Fibroblast of the conjunctiva (primary cell): ENCODE measurements around the gene EIF5.
A peak's percentile ranks its signal among the peaks of the same experiment; 100 is the strongest.
"Not testable (repeated sequence)": the region's sequence is repeated elsewhere in the genome, so short reads cannot be mapped to it uniquely, and the experiment has no call there.

Experiments used
- DNase-seq: peaks from one replicate; pipeline ENCODE4 v3.0.0-alpha.2; 2010; ENCODE audit warnings: low read depth

Gene EIF5

DNA sequence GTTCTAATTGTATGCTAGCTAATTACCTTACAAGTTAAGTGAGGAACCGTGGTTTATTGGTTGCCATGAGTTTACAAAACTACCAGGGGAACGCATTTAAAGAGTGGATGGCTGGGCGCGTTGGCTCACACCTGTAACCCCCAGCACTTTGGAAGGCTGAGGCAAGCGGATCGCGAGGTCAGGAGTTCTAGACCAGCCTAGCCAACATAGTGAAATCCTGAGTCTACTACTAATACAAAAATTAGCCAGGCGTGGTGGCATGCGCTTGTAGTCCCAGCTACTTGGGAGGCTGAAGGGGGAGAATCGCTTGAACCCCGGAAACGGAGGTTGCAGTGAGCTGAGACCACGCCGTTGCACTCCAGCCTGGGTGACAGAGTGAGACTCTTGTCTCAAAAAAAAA lies 2.2 kb downstream of the EIF5 start:
- DNase-seq = no peak

DNA sequence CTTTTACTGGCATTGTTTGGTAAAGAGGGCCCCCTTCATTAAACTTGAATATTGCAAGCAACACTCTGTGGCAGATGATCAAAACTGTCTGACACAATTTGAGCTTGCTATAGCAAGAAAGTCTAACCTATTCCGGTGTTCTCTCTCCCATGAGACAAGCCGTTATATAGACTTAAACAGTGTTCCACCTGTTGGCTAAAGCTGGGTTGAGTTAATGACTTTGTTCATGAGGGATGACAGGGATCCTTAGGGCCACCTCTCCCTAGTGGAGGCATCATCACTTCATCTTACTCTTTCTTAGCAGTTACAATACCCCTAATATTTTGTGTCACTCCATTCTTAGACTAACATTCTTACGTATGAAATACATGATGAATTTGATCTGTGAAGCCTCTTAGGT lies 3.8 kb downstream of the EIF5 start:
- no peak for DNase-seq

DNA sequence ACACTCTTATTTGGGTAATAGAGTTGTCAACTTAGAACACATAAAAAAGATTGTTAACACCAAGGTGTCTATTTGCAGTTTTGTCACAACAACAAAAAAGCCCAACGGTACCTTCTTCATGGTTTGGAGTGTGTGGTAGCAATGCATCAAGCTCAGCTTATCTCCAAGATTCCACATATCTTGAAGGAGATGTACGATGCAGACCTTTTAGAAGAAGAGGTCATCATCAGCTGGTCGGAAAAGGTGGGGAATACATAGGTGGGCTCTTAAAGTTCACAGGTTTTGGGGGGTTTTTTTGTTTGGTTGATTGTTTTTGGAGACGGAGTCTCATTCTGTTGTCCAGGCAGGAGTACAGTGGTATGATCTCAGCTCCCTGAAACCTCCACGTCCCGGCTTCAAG lies 5.5 kb downstream of the EIF5 start:
- no peak for DNase-seq

DNA sequence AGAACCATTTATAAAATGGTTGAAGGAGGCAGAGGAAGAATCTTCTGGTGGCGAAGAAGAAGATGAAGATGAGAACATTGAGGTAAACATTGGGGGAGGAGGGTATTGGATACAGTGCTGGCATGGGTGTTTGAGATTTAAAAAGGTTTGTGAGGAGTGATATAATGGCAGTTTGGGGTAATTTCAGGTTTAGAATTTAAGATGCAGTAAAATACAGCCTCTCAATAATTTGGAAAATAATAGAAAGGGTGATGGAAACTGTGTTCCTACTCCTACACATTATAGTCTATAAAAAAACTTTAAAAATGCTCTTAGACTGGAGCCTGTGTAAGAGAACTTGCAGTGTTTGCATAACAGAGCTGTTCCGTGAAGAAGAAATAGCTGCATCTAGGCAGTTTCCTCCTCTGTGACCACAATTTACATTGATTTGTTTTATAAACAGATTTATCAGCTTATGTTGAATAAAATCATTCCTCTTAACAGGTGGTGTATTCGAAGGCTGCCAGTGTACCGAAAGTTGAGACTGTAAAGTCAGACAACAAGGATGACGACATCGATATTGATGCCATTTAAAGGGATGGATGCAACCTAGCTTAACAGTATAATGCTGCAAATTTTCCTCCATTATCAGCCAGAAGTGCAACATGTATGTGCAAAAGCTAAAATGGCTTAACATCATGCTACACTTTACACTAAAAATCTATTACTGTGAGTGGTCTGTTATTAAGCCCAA lies 6.6 kb downstream of the EIF5 start:
- DNase-seq = no peak

DNA sequence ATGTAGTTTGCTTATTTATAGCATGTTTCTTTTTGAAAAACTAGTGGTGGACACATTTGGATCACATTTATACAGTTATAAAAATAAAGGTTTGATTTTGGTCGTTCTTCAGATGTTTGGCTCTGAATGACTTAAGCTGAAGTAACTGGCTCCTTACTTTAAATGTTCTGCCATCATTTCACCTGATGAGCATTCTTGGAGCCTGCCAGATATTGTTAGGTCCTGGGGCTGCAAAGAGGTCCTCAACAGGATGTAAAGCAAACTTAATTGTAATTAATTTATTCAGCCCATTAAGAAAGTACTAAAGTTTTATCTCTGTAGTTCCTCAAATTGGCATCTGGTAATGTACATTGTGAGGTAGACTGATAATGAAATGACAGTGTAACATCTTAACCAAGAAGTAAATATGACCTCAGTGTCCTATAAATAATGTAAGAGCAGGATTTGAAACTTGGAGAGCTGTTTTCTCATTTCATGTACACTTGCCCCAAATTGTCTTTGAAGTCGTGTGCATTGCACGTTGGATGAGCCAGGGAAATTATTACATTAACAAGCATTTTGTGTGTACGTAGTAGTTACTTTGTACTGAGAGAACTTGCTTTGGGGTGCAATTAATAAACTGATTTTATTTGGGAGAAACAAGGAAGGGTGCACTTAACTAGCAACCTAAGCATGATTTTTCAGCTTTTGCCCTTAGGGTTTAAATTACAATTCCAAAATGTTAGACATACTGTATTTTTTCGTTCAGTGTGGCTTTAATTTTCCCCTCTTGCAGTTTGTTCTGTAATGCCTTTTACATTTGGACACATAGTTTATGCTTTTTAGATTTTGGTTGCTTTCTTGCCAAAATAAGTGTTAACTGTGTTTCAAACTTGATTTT lies 7.5 kb downstream of the EIF5 start:
- no peak for DNase-seq

DNA sequence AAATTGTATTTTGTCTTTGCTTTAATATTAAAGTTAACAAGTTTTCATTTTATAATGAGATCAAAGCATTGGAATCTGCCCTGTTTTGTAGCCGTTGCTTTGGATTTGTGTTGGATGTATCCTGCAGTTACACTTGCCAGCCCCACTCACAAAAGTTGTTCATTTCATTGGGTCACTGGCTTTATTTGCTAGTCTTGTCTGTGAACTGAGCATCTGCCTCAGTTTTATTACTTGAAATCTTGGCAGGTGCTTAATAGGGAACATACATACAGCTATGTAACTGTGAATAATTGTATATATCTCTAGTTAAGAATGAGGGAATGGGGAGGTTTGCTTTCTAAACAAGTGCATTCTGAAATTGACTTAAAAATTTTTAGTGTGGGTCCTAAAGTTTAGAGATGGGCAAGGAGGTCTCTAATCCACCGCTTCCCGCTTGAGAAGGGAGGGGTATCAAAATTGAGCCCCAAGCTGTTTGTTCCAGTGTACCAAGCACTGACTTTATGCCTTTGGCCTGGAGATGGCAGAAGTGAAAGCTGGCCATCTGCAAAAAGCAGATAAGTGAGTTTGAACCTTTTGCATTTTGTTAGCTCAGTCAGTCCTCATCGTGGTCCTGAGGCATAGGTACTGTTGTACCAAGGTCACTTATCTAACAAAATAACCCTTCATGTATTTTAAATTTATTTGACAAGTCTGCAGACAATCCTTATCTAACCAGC lies 9.3 kb downstream of the EIF5 start:
- no peak for DNase-seq

DNA sequence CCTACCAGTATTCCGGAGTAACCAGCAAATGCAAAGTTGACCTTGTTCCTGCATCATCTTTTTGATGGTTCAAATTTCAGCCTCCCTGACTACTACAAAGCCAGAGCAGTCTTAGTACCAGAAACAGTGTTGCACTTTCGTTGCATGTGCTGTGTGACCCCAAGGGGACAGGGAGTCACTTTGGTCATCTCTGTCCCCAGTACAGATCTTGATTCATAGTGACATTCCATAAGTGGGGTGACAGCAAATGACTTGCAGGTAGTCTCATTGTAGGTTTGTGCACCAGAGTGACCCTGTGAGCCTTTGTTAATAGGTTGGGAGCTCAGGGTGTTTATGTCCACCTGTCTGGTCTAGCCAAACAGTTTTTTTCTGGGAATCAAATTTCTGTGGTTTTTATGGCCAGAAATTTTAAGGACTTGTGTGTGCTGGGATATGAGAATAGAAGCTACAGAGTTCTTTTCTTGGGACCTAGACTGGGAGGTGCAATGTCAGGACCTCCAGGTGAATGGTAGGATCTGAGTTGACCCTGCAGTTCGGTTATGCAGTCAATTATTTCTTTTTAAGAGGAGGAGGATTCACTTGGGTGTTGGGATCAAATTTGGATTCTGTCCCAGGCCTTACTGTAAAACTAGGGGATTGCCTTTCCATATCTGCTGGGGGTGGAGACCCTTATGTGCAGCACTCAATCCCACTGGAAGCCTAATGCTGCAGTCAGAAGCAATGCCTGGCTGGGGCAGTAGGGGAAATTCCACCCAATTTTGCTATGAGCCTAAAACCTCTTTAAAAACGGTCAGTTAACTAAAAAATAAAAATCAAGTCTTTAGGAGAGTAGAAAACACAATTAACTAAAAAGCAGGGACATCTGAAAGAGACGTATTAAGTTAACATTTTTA lies 10.1 kb downstream of the EIF5 start:
- no peak for DNase-seq

DNA sequence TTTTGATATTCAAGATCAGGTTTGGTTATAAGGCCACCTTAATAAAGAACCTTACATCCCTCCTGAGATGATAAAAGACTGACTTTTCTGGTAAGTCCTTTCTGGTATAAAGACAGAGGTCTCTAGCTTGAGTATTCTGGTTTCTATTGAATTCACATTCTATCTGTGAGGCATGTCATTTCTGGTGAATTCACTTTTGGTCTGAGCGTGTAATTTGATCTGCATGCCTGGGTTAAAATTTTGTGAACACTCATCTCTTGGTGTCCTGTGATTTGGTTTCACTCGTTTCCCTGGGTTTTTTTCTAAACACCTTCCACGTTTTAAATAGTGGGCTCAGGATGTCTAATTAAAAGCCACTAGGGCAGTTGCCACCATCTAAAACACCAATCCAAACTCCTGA lies 12.2 kb downstream of the EIF5 start:
- no peak for DNase-seq

DNA sequence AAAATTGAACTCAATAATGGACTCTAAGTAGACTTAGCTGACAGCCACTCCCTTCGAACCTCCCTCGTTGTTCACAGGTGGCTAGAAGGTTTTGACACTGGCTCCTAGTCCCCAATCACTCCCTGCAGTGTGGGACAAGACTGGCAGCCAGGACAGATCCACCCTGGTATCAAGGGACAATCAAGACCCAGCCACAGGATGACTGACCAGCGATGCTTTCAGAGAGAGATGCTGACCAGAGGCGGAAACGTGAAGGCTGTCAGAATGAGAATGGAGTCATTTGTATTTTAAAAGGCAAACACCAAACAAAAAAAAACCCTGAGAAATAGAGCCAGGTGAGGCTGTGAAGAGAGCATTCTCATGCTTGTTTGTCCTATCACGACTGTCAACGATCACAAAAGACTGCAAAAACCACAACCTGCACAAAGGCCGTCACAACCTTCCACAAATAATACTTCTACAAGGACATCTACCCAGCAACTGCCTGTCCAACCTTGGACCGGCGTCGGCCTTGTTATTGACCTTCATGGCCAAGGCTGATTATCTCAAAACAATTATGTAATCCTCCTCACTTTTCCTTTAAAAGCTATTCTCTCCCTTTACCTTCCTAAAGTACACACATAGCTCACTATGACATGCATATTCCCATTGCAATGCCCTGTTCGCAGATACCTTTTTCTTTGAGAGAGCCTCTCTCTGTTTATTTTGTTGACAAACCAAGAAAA lies 13.2 kb downstream of the EIF5 start:
- no peak for DNase-seq

DNA sequence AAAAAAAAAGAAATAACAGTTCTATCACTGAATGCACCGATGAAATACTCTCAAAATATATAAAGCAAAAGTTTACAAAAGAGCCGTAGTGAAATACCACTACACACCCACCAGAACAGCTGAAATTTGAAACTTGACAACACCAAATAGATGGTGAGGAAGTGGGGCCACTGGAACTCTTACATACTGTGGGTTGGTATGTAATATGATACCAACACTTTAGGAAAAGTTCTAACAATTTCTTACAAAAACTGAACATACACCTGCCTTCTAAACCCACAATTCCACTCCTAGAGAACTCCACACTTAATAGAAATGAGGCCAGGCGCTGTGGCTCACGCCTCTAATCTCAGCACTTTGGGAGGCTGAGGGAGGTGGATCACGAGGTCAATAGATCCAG lies 14.1 kb downstream of the EIF5 start:
- DNase-seq = no peak

DNA sequence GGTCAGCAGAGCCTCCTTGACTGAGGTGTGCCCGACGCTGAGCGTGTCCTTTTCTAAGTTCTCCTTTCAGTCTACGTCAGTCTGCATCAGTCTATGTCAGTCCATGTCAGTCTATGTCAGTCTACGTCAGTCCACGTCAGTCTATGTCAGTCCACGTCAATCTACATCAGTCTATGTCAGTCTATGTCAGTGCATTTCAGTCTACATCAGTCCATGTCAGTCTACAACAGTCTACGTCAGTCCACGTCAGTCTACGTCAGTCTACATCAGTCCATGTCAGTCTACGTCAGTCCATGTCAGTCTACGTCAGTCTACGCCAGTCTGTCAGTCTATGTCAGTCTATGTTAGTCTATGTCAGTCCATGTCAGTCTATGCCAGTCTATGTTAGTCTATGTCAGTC lies 15.9 kb downstream of the EIF5 start:
- DNase-seq = no peak

DNA sequence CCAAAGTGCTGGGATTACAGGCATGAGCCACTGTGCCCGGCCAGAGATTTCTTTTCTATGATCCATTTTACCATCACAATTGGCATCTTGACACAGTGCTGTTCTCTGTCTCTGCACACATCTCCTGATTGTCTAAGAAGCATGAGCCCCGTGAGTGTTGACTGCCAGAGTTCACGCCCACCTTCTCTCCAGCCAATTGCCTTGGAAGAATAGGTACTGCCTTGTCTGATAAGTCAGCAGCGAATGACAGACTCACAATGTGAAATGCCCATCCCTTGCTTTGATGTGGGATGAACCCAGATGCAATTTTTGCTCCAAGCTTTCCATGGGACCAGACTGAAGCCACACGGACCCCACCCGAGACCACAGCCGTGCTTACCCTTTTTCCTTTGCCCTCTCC lies 19.3 kb downstream of the EIF5 start:
- no peak for DNase-seq

DNA sequence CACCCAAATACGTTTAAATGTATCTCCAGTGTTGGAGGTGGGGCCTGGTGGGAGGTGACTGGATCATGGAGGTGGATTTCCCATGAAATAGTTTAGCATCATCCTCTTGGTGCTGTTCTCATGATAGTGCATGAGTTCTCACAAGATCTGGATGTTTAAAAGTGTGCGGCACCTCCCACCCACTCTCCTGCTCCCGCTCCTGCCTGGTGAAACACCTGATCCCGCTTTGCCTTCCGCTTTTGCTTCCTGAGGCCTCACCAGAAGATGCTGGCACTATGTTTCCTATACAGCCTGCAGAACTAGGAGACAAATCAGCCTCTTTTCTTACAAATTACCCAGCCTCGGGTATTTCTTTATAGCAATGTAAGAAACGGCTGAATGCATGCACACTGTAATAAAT lies 20.1 kb downstream of the EIF5 start:
- no peak for DNase-seq

DNA sequence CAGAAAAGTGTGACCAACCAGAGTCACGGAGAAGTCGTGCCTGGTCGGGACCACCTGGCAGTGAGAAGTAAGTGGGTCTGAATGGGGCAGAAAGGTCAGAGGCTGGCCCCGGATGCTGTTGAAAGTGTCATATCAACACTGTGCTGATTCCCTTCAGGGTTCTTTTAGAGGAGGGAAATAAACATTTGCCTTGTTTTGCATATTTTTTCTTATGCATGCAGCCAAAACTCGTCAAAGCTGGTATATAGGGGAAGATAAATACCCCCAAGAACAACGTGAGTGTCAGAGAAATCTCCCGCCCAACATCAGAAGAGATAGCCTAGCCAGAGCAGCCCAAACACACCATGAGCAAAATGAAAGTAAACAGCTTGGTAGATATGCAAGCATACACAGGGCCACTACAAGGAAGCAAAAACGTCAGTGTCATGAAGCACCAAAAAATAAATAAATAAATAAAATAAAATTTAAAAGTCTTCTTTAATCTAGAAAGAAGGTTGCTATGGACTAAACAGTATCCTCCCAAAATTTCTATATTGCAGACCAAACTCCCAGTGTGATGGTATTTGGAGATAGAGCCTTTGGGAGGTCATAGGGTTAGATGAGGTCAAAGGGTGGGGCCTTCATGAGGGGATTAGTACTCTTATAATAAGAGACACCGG lies 22.1 kb downstream of the EIF5 start:
- DNase-seq = no peak

DNA sequence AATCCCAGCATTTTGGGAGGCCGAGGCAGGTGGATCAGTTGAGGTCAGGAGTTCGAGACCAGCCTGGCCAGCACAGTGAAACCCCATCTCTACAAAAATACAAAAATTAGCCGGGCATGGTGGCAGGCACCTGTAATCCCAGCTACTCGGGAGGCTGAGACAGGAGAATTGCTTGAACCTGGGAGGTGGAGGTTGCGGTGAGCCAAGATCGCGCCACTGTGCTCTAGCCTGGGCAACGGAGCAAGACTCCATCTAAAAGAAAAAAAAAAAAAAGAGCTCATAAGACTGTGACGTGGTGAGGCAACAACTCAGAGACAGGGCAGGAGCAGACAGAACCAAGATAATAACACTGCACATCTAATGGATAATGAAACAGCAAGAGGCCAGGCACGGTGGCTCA lies 23.5 kb downstream of the EIF5 start:
- DNase-seq = not testable (repeated sequence)

DNA sequence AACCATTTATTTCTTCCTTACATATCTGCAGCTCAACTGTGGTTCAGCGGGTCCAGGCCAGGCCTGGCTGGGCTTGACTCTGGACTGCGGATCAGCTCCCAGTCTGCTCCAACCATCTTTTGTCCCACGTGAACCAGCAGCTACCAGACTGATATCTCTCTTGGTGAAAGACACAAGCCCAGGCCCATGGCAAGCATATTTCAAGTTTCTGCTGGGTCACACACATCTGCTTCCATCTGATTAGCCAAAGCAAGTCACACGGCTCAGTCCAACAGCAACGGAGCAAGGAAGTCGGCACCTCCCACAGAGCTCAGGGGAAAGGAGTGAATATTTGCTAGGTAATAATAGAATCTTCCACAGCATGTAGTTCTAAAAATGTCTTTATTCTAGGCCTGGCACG lies 26.5 kb downstream of the EIF5 start:
- no peak for DNase-seq

DNA sequence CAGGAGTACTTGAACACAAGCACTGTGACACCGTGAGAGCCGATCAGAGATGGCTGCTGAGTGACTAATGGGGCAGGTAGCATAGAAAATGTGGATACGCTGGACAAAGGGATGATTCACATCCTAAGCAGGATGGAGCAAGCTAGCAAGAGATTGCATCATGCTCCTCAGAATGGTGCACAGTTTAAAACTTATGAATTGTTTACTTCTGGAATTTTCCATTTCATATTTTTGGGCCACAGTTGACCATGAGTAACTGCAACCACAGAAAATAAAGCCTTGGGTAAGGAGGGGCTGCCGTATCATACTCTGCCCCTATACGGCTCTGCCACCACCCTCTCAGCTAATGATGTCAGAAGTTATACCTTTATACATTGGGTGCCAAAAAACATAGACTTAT lies 27.8 kb downstream of the EIF5 start:
- DNase-seq = peak; percentile 91

DNA sequence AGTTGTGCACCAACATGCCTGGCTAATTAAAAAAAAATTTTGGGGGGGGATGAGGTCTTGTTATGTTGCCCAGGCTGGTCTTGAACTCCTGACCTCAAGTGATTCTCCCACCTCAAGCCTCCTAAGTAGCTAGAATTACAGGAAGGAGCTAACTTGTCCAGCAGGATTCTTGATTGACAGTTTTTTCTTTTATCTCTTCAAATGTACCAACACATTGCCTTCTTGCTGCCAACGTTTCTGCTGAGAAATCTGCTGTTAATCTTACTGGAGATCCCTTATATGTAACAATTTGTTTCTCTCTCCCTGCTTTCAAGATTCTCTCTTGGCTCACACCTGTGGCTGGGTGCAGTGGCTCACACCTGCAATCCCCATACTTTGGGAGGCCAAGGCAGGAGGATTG lies 28.7 kb downstream of the EIF5 start:
- no peak for DNase-seq

DNA sequence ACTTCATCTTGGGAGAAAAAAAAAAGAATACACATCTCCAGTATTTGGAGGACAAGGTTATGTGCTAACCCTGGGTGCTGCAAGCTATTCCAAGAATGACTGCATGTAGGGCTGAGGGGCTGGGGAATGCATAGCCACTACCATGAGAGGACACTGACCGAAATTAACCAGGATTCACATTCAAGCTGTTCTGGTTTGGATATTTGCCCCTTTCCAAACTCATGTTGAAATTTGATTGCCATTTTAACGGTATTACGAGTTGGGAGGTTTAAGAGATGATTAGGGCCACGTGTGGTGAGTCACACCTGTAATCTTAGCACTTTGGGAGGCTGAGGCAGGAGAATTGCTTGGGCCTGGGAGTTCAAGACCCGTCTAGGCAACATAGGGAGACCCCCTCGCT lies 32.7 kb downstream of the EIF5 start:
- no peak for DNase-seq

DNA sequence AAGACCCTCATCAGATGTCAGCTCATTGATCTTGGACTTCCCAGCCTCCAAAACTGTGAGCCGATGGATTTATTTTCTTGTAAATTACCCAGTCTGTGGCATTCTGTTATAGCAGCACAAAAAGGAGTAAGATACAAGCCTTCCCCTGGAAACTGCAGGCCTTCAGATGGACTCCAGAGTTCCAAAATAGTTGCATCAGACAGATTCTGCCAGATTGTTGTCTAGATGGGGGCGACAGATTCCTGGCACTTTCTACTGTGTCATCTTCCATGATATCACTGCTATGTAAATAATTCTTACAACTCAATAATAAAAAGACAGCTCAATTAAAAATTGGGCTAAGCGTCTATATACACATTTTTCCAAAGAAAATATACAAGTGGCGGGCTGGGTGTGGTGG lies 34.0 kb downstream of the EIF5 start:
- no peak for DNase-seq

DNA sequence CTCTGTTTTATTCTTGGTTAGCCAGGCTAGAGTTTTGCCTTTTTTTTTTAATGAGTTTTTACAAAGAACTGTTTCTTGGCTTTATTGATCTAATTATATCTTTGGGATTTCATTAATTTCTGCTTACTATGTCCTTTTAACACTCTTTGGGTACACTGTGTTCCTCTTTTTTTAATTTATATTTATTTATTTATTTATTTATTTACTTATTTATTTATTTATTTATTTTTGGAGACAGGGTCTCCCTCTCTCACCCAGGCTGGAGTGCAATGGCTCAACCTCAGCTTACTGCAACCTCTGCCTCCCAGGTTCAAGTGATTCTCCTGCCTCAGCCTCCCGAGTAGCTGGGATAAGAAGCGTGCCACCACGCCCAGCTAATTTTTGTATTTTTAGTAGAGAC lies 36.0 kb downstream of the EIF5 start:
- DNase-seq = no peak
